Epithelial cell of proximal tubule (primary cell): ENCODE results near the gene SNAP25. TPM values are rescaled to one million over a fixed set of nuclear protein-coding genes. Genes with fewer than 3 reads are reported as not detected.

Source experiments
- DNase-seq: peaks from one replicate; pipeline ENCODE4 v3.0.0-alpha.2; 2011; ENCODE audit warnings: low read depth
- H3K4me3 ChIP-seq: 2 replicates; pipeline ENCODE4 v1.5.1; 2011; ENCODE audit warnings: low read depth, mild to moderate bottlenecking, low read length
- total RNA-seq: library from RNA; depleted of rRNA; stranded (reverse); fragments of >200 nt; gene quantifications from 2 replicates; pipeline ENCODE4 v1.2.3, GENCODE V29; 2015
- TF ChIP-seq, protein P1 (sequence below): conservative IDR thresholded peaks from 2 replicates; pipeline ENCODE4 v1.5.1; 2012; ENCODE audit warnings: low read depth, mild to moderate bottlenecking, low read length

Gene SNAP25
- total RNA-seq, 1 donor from 2014 or later = 1.4 TPM

DNA sequence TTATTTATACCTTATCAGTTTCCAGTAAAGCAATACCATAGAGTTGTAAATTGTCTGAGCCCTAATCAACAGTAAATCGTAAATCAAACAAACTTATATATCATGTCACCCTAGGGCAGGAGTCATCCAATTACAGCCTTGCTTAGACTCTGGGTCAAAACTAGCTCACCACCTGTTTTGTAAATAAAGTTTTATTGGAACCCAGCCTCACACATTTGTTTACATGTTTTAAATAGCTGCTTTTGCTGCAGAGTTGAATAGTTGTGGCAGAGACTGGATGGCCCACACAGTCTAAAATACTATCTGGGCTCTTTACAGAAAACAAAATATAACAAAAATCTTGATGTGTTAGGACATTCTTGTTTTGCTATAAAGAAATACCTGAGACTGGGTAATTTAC is 121.0 kb downstream of the SNAP25 start:
- H3K4me3 ChIP-seq = no peak overlapping the region
- no peak for DNase-seq
- TF ChIP-seq, protein P1, sequence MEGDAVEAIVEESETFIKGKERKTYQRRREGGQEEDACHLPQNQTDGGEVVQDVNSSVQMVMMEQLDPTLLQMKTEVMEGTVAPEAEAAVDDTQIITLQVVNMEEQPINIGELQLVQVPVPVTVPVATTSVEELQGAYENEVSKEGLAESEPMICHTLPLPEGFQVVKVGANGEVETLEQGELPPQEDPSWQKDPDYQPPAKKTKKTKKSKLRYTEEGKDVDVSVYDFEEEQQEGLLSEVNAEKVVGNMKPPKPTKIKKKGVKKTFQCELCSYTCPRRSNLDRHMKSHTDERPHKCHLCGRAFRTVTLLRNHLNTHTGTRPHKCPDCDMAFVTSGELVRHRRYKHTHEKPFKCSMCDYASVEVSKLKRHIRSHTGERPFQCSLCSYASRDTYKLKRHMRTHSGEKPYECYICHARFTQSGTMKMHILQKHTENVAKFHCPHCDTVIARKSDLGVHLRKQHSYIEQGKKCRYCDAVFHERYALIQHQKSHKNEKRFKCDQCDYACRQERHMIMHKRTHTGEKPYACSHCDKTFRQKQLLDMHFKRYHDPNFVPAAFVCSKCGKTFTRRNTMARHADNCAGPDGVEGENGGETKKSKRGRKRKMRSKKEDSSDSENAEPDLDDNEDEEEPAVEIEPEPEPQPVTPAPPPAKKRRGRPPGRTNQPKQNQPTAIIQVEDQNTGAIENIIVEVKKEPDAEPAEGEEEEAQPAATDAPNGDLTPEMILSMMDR = no peak

DNA sequence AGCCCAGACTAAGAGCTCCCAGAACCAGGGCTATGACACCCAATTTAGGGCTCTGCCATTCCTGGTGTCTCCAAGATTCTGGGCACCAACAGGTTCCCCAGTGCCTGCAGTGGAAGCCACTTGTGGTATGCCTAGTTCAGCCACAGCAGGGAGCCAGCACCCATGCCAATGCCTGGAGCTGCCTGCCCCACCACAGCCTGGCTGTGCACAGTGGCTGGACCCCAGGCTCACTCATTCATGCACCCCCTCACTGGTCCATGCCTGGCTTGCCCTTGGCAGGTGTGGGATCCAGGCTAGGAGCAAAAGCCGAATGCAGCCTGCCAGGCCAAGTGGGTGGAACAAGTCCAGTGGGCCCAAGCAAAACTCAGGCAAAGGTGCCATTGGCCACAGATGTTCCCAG is 123.5 kb downstream of the SNAP25 start:
- H3K4me3 ChIP-seq = no peak overlapping the region
- DNase-seq = no peak
- TF ChIP-seq, protein P1 = no peak

DNA sequence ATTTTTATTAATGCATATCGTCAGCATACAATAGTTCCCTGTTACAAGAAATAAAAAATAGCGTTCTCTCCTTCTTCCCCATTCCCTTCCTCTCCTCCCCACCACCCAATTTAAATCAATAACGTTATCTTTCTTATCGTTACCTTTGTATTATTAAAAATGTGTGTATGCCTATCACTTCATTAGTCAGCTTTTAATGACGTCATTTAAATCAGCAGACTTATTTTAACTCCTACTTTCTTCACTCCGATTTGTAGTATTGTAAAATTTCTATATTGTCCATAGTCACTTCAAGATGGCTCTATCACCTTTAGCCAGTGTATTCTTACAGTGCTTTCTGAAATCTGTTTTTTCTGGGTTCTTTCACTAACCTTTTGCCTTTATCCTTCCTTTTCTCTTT is 126.3 kb downstream of the SNAP25 start:
- TF ChIP-seq, protein P1 = no peak
- H3K4me3 ChIP-seq = no peak overlapping the region
- no peak for DNase-seq

DNA sequence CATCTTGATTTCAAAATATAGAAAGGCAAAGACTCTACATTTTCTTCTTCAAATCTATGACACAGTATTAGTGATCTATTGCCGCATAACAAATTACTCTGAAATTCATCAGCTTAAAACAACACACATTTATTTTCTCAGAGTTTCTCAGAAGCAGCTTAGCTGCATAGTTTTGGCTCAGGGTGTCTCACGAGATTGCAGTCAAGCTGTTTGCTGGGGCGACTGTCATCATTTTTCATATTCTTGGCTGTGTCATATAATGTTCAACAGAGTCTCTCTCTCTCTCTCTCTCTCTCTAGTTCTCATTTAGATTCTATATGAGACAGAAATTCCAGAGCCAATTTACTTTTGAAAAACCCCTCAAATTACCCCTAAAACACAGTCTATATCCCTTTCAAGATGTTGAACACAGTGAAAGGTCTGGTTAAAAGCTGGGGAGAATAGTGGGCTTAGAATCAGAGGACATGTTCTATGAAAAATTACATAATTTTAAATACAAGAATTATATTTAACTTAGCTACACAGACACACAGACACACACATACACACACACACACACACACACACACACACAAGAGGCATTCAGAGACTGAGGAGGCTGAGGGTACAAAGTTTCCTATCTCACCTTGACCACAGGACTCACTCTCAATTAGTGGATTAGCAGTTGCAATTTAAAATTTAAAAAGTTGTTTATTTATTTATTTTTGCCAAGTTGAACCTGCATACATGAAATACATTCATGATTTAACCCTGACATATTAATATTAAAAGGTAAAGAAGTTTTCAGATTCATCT is 128.7 kb downstream of the SNAP25 start:
- TF ChIP-seq, protein P1 = no peak
- no peak overlapping the region for H3K4me3 ChIP-seq

DNA sequence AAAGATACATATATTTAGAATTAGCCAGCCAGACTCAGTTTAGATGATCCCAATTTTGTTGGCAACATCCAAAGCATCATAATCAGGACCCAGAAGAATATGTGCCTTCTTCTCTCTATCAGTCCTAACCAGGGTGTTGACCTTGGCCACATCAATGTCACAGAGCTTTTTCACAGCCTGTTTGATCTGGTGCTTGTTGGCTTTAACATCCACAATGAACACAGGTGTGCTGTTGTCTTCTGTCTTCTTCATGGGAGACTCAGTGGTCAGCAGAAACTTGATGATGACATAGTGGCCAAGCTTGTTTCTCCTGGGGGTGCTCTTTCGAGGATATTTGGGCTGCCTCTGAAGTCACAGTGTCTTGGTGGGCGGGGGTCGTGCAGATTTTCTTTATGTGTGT is 130.5 kb downstream of the SNAP25 start:
- TF ChIP-seq, protein P1 = no peak
- DNase-seq = no peak
- H3K4me3 ChIP-seq = no peak overlapping the region

More for the DNA sequence above, 128.7 kb downstream of the SNAP25 start:
- DNase-seq = no peak

DNA sequence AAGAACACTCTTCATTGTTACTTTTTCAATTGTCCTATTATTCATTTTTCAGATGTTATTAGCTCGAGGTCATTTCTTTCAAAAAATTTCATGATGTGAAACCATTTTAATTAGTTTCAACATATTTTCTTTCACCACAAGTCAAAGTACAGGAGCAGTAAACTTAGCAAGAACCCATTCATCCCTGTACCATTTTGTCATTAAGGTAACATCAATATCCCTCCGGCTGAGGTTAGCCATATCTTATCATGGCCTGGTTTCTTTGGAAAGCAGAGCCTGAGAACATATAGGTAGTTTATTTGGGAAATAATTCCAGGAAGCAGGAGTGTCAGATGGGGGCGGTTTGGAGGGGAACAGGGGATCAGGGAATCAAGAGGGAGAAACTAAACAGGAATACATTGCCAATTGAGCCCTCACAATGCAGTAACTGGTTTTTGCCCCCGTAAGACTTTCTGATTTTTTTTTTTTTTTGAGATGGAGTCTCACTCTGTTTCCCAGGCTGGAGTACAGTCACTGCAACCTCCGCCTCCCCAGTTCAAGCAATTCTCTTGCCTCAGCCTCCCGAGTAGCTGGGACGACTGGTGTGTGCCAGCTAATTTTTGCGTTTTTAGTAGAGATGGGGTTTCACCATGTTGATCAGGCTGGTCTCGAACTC is 131.7 kb downstream of the SNAP25 start:
- H3K4me3 ChIP-seq = no peak overlapping the region
- DNase-seq = no peak
- TF ChIP-seq, protein P1 = no peak
